H1 (cell line): Measurements from ENCODE around the gene PPA1. TPM values are rescaled to one million over a fixed set of nuclear protein-coding genes. Genes with fewer than 3 reads are reported as not detected.

Experiments
- BRCA1 ChIP-seq: IDR thresholded peaks from 2 replicates; pipeline ENCODE4 v1.6.1; 2012; ENCODE audit warnings: low read depth, low read length, improper control_type of control experiment
- EGR1 ChIP-seq: IDR thresholded peaks from 2 replicates; pipeline ENCODE4 v1.6.1; 2011; ENCODE audit warnings: low read depth, low read length, borderline replicate concordance
- EP300 ChIP-seq, 2 experiments: IDR thresholded peaks; 1 replicate in 1 of 2; 2 replicates in 1 of 2; pipeline ENCODE4 v1.6.1; 2011 to 2012; ENCODE audit warnings: low read depth in 2 of 2, low read length in 2 of 2, mild to moderate bottlenecking in 2 of 2, borderline replicate concordance in 1 of 2, inconsistent platforms in 1 of 2, moderate library complexity in 1 of 2
- KDM4A ChIP-seq: IDR thresholded peaks from one replicate; pipeline ENCODE4 v1.7.1; 2012; ENCODE audit warnings: low read depth, mild to moderate bottlenecking, moderate library complexity, low read length, inconsistent platforms; ENCODE audit not compliant: severe bottlenecking
- NRF1 ChIP-seq: IDR thresholded peaks from 2 replicates; pipeline ENCODE4 v1.6.1; 2011; ENCODE audit warnings: mild to moderate bottlenecking, low read depth, low read length, improper control_type of control experiment
- POLR2A ChIP-seq, 2 experiments: IDR thresholded peaks; 1 replicate in 1 of 2; 2 replicates in 1 of 2; pipeline ENCODE4 v1.6.1; 2011; ENCODE audit warnings: low read depth in 2 of 2, low read length in 2 of 2, mild to moderate bottlenecking in 2 of 2; ENCODE audit errors: control extremely low read depth in 1 of 2
- RAD21 ChIP-seq, 2 experiments: IDR thresholded peaks in 1 of 2; conservative IDR thresholded peaks in 1 of 2; 2 replicates each; pipeline ENCODE4 v1.6.1; 2011; ENCODE audit warnings: low read depth in 2 of 2, low read length in 2 of 2, improper control_type of control experiment in 1 of 2, inconsistent platforms in 1 of 2, mild to moderate bottlenecking in 1 of 2, moderate library complexity in 1 of 2
- SP1 ChIP-seq: IDR thresholded peaks from 2 replicates; pipeline ENCODE4 v1.6.1; 2011; ENCODE audit warnings: low read depth, low read length
- YY1 ChIP-seq: IDR thresholded peaks from 2 replicates; pipeline ENCODE4 v1.6.1; 2011; ENCODE audit warnings: low read depth, mild to moderate bottlenecking, low read length
- ZNF274 ChIP-seq: IDR thresholded peaks from 2 replicates; pipeline ENCODE4 v1.7.0; 2012; ENCODE audit warnings: low read length, borderline replicate concordance; ENCODE audit errors: extremely low read depth
- polyA plus RNA-seq, 7 experiments: library from polyadenylated mRNA; depleted of rRNA in 3 of 7; stranded (reverse) in 5 of 7; unstranded in 2 of 7; fragments of >200 nt in 5 of 7; fragments of 200-250 nt in 2 of 7; gene quantifications; 1 replicate in 5 of 7; 2 replicates in 1 of 7; 4 replicates in 1 of 7; pipeline versions ENCODE4 v1.2.1 to v1.2.3, GENCODE V29; 2011 to 2013; ENCODE audit warnings: missing spikeins in 2 of 7, mixed read lengths in 2 of 7
- total RNA-seq: library from RNA; stranded (reverse); fragmentation: NEBNext Ultra II Directional; extraction: Animal tissue kit (Norgen Biotek cat#: 25700); gene quantifications from 2 replicates; pipeline ENCODE4 v1.2.1, GENCODE V29; 2021
- TF ChIP-seq, protein P1 (sequence below): fragments of 300-600 bp; sonication (generic); IDR thresholded peaks from 2 replicates; pipeline ENCODE4 v1.7.1; 2012; ENCODE audit warnings: low read length, moderate library complexity, mild to moderate bottlenecking, inconsistent platforms; ENCODE audit not compliant: insufficient replicate concordance

The PPA1 gene
- total and polyA plus RNA-seq, 2 of the 8 experiments (the other 6 are each of a cell fraction or from before 2014, with no cell fraction given): 77.0 to 191 TPM

DNA sequence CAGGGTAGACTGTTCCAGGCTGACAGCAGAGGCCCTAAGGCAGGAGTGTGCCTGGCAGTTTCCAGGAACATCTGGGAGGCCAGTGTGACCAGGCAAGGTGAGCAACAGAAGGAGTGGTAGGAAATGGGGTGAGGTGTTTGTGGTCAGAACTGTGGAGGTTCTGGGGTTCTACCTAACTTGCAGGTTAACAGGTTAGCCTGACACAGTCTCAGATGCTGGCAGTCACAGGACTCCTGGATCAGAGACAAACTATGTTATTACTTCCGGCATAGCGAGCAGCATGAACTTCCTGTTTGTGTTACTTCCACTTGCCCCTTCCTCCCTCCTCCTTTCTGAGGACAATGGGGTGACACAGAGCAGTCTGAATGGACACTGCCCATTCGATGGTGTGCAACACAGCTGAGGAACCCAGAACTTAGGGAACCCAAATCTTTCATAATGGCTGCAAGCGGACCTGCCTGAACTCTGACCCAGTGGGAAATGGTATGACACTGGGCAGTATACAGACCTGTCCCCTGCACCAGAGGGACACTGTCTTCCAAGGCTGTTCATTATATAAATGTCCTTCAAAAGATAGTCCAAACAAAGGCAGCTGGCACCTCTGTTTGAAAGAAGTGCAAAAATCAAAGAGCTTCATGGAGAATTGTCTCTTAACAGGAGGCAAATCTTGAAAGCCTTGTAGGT is 59.0 kb downstream of the PPA1 start (continued):
- TF ChIP-seq, protein P1, sequence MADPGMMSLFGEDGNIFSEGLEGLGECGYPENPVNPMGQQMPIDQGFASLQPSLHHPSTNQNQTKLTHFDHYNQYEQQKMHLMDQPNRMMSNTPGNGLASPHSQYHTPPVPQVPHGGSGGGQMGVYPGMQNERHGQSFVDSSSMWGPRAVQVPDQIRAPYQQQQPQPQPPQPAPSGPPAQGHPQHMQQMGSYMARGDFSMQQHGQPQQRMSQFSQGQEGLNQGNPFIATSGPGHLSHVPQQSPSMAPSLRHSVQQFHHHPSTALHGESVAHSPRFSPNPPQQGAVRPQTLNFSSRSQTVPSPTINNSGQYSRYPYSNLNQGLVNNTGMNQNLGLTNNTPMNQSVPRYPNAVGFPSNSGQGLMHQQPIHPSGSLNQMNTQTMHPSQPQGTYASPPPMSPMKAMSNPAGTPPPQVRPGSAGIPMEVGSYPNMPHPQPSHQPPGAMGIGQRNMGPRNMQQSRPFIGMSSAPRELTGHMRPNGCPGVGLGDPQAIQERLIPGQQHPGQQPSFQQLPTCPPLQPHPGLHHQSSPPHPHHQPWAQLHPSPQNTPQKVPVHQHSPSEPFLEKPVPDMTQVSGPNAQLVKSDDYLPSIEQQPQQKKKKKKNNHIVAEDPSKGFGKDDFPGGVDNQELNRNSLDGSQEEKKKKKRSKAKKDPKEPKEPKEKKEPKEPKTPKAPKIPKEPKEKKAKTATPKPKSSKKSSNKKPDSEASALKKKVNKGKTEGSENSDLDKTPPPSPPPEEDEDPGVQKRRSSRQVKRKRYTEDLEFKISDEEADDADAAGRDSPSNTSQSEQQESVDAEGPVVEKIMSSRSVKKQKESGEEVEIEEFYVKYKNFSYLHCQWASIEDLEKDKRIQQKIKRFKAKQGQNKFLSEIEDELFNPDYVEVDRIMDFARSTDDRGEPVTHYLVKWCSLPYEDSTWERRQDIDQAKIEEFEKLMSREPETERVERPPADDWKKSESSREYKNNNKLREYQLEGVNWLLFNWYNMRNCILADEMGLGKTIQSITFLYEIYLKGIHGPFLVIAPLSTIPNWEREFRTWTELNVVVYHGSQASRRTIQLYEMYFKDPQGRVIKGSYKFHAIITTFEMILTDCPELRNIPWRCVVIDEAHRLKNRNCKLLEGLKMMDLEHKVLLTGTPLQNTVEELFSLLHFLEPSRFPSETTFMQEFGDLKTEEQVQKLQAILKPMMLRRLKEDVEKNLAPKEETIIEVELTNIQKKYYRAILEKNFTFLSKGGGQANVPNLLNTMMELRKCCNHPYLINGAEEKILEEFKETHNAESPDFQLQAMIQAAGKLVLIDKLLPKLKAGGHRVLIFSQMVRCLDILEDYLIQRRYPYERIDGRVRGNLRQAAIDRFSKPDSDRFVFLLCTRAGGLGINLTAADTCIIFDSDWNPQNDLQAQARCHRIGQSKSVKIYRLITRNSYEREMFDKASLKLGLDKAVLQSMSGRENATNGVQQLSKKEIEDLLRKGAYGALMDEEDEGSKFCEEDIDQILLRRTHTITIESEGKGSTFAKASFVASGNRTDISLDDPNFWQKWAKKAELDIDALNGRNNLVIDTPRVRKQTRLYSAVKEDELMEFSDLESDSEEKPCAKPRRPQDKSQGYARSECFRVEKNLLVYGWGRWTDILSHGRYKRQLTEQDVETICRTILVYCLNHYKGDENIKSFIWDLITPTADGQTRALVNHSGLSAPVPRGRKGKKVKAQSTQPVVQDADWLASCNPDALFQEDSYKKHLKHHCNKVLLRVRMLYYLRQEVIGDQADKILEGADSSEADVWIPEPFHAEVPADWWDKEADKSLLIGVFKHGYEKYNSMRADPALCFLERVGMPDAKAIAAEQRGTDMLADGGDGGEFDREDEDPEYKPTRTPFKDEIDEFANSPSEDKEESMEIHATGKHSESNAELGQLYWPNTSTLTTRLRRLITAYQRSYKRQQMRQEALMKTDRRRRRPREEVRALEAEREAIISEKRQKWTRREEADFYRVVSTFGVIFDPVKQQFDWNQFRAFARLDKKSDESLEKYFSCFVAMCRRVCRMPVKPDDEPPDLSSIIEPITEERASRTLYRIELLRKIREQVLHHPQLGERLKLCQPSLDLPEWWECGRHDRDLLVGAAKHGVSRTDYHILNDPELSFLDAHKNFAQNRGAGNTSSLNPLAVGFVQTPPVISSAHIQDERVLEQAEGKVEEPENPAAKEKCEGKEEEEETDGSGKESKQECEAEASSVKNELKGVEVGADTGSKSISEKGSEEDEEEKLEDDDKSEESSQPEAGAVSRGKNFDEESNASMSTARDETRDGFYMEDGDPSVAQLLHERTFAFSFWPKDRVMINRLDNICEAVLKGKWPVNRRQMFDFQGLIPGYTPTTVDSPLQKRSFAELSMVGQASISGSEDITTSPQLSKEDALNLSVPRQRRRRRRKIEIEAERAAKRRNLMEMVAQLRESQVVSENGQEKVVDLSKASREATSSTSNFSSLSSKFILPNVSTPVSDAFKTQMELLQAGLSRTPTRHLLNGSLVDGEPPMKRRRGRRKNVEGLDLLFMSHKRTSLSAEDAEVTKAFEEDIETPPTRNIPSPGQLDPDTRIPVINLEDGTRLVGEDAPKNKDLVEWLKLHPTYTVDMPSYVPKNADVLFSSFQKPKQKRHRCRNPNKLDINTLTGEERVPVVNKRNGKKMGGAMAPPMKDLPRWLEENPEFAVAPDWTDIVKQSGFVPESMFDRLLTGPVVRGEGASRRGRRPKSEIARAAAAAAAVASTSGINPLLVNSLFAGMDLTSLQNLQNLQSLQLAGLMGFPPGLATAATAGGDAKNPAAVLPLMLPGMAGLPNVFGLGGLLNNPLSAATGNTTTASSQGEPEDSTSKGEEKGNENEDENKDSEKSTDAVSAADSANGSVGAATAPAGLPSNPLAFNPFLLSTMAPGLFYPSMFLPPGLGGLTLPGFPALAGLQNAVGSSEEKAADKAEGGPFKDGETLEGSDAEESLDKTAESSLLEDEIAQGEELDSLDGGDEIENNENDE: no peak
- TF ChIP-seq BRCA1: no peak
- no peak for TF ChIP-seq EGR1
- no peak for TF ChIP-seq SP1
- no peak for TF ChIP-seq KDM4A
- TF ChIP-seq RAD21 (IDR thresholded peaks at IDR 0.05 in 1 of 2, conservative IDR thresholded peaks at IDR 0.05 in 1 of 2; ENCODE audit: low read depth in 2 of 2, low read length in 2 of 2): no peak
- no peak for TF ChIP-seq POLR2A (IDR thresholded peaks at IDR 0.05; ENCODE audit: control extremely low read depth in 1 of 2, low read depth in 2 of 2, low read length in 2 of 2)
- TF ChIP-seq NRF1: no peak
- TF ChIP-seq ZNF274: no peak
- TF ChIP-seq EP300 (IDR thresholded peaks at IDR 0.05; ENCODE audit: borderline replicate concordance in 1 of 2, low read depth in 2 of 2, low read length in 2 of 2): no peak
- TF ChIP-seq YY1: no peak
